CD14-positive monocyte (primary cell): ENCODE measurements around the gene GNB5. TPM values are rescaled to one million over a fixed set of nuclear protein-coding genes. Genes with fewer than 3 reads are reported as not detected.

Experiments
- DNase-seq, 3 donors: peaks; one replicate each; pipeline ENCODE4 v3.0.0-alpha.2; 2011 to 2022
- H2AFZ ChIP-seq: 2 replicates; pipeline ENCODE4 v1.6.0; 2012; ENCODE audit warnings: mild to moderate bottlenecking, low read depth, low read length, inconsistent platforms; ENCODE audit not compliant: insufficient read depth, poor library complexity, severe bottlenecking
- H3K27ac ChIP-seq, 2 donors: 1 replicate in 1 of 2; 2 replicates in 1 of 2; pipeline ENCODE4 v1.5.1; 2012 to 2013; ENCODE audit warnings: low read length in 2 of 2, control low read depth in 1 of 2, inconsistent platforms in 1 of 2, low read depth in 1 of 2, mild to moderate bottlenecking in 1 of 2
- H3K27me3 ChIP-seq, 2 donors: one replicate each; pipeline versions ENCODE4 v1.6.0 to v1.6.1; 2011 to 2013; ENCODE audit warnings: low read length in 2 of 2; ENCODE audit not compliant: control insufficient read depth in 2 of 2, insufficient read depth in 2 of 2
- H3K36me3 ChIP-seq, 2 donors: replicated peaks in 1 of 2; 1 replicate in 1 of 2; 2 replicates in 1 of 2; pipeline versions ENCODE4 v1.5.1 to v1.6.1; 2012 to 2013; ENCODE audit warnings: low read length in 2 of 2, control low read depth in 1 of 2, inconsistent platforms in 1 of 2, mild to moderate bottlenecking in 1 of 2; ENCODE audit not compliant: insufficient read depth in 2 of 2, control insufficient read depth in 1 of 2
- H3K4me1 ChIP-seq, 2 donors: 1 replicate in 1 of 2; 2 replicates in 1 of 2; pipeline versions ENCODE4 v1.5.1 to v1.6.1; 2012 to 2013; ENCODE audit warnings: low read length in 2 of 2, control low read depth in 1 of 2, inconsistent platforms in 1 of 2, mild to moderate bottlenecking in 1 of 2, moderate library complexity in 1 of 2; ENCODE audit not compliant: insufficient read depth in 2 of 2, control insufficient read depth in 1 of 2
- H3K4me2 ChIP-seq: replicated peaks from 2 replicates; pipeline ENCODE3; 2012; ENCODE audit warnings: low read length, moderate library complexity, mild to moderate bottlenecking; ENCODE audit not compliant: poor library complexity, severe bottlenecking; ENCODE audit errors: extremely low read depth
- H3K4me3 ChIP-seq, 3 experiments: fragments of 200-600 bp in 1 of 3; sonication (generic) in 1 of 3; replicated peaks in 1 of 3; 1 replicate in 2 of 3; 2 replicates in 1 of 3; pipeline ENCODE4 v1.5.1; 2011 to 2013; ENCODE audit warnings: low read length in 3 of 3, mild to moderate bottlenecking in 3 of 3, control low read depth in 2 of 3, low read depth in 2 of 3, inconsistent platforms in 1 of 3, moderate library complexity in 1 of 3
- H3K79me2 ChIP-seq: 2 replicates; pipeline ENCODE4 v1.6.0; 2012; ENCODE audit warnings: mild to moderate bottlenecking, control low read depth, inconsistent platforms, low read length, moderate library complexity; ENCODE audit not compliant: insufficient read depth
- H3K9ac ChIP-seq: 2 replicates; pipeline ENCODE4 v1.6.0; 2017; ENCODE audit warnings: low read length, mild to moderate bottlenecking; ENCODE audit not compliant: insufficient read depth, poor library complexity, severe bottlenecking
- H3K9me3 ChIP-seq, 2 donors: replicated peaks in 1 of 2; 1 replicate in 1 of 2; 2 replicates in 1 of 2; pipeline versions ENCODE4 v1.5.1 to v1.6.1; 2012 to 2013; ENCODE audit warnings: low read length in 2 of 2, control low read depth in 1 of 2; ENCODE audit not compliant: control insufficient read depth in 1 of 2, insufficient read depth in 1 of 2
- H4K20me1 ChIP-seq: 2 replicates; pipeline ENCODE4 v1.6.0; 2012; ENCODE audit warnings: mild to moderate bottlenecking, low read length, control low read depth, moderate library complexity; ENCODE audit not compliant: insufficient read depth
- H3K27ac Mint-ChIP-seq, 7 donors: one replicate each; pipeline ENCODE4 v1.8.0; 2020; ENCODE audit warnings: mild to moderate bottlenecking in 7 of 7, mixed read lengths in 7 of 7, moderate library complexity in 6 of 7, inconsistent platforms in 2 of 7
- H3K27me3 Mint-ChIP-seq, 3 donors: one replicate each; pipeline ENCODE4 v1.8.0; 2021 to 2022; ENCODE audit warnings: low read depth in 3 of 3, mild to moderate bottlenecking in 3 of 3, mixed read lengths in 3 of 3, moderate library complexity in 3 of 3, inconsistent platforms in 1 of 3
- H3K36me3 Mint-ChIP-seq, 2 donors: one replicate each; pipeline ENCODE4 v1.8.0; 2020; ENCODE audit warnings: mixed read lengths in 2 of 2, inconsistent platforms in 1 of 2, mild to moderate bottlenecking in 1 of 2
- H3K4me1 Mint-ChIP-seq: one replicate; pipeline ENCODE4 v1.8.0; 2020; ENCODE audit warnings: mild to moderate bottlenecking, mixed read lengths
- H3K4me3 Mint-ChIP-seq, 2 donors: one replicate each; pipeline ENCODE4 v1.8.0; 2020; ENCODE audit warnings: mild to moderate bottlenecking in 2 of 2, mixed read lengths in 2 of 2, moderate library complexity in 1 of 2
- H3K9me3 Mint-ChIP-seq, 7 donors: one replicate each; pipeline ENCODE4 v1.8.0; 2020 to 2022; ENCODE audit warnings: mixed read lengths in 7 of 7, mild to moderate bottlenecking in 6 of 7, moderate library complexity in 6 of 7, inconsistent platforms in 2 of 7
- CTCF ChIP-seq: fragments of 200-600 bp; IDR thresholded peaks from one replicate; pipeline ENCODE4 v1.8.0; 2022; ENCODE audit warnings: antibody characterized with exemption, mild to moderate bottlenecking
- WGBS: methylation state at CpG from one replicate; pipeline ENCODE4 v1.1.5; 2013; ENCODE audit warnings: missing lambda C conversion rate; ENCODE audit not compliant: insufficient coverage; 5-methylcytosine and 5-hydroxymethylcytosine counted together
- intact Hi-C, 2 donors: fragments of 100-400 bp; cut with micrococcal nuclease; formaldehyde crosslinking; loops; one replicate each; pipeline versions ENCODE4 v1.15.0 to v1.15.1; 2023
- polyA plus RNA-seq, 3 donors: library from polyadenylated mRNA; depleted of rRNA in 1 of 3; unstranded in 2 of 3; stranded (reverse) in 1 of 3; fragments of 300-500 nt in 2 of 3; fragments of >200 nt in 1 of 3; fragmentation: Illumina TruSeq in 2 of 3; gene quantifications; 1 replicate in 2 of 3; 2 replicates in 1 of 3; pipeline ENCODE4 v1.2.3, GENCODE V29; 2012 to 2021
- small RNA-seq: library from RNA; depleted of rRNA; stranded (forward); fragments of <200 nt; gene quantifications from one replicate; pipeline ENCODE3, GENCODE V24; 2012; ENCODE audit warnings: low read depth; ENCODE audit not compliant: insufficient read length

GNB5 gene
- polyA plus RNA-seq, 3 donors, result 3.1 to 5.4 (median 4.3) TPM

GRCh38 chr15:52066842-52067544, 124.2 kb downstream of the GNB5 start:
- no CpG with 5 or more reads among the region's 3 CpGs for WGBS
- Histone ChIP-seq H3K4me1 (no peaks in the 10 kb centered on the region), H3K79me2 (no peaks in the 10 kb centered on the region), H4K20me1 (no peaks in the 10 kb centered on the region), H2AFZ (no peak overlapping the region), H3K27ac (no peak overlapping the region), H3K9me3 (no peaks in the 10 kb centered on the region), H3K4me2 (no peak overlapping the region), H3K4me3 (no peak overlapping the region), H3K9ac (no peak overlapping the region), H3K36me3 (peaks cover 18 to 39% of the 10 kb centered on the region in 2 donors), H3K27me3 (no peaks in the 10 kb centered on the region)
- intact Hi-C loops, result no loop called here
- no peak for TF ChIP-seq CTCF
- H3K36me3 Mint-ChIP-seq, result peaks cover 35 to 42% of the 10 kb centered on the region in 2 donors
- no peak for DNase-seq
- peaks cover 7% of the 10 kb centered on the region for H3K4me1 Mint-ChIP-seq
- H3K27me3 Mint-ChIP-seq, result peaks cover 0 to 2% (median 0%) of the 10 kb centered on the region in 3 donors
- no peaks in the 10 kb centered on the region for H3K9me3 Mint-ChIP-seq
- H3K4me3 Mint-ChIP-seq, result no peak overlapping the region
- no peak overlapping the region for H3K27ac Mint-ChIP-seq

Small RNA genes lying within 50 kb of the gene (small RNA-seq; reads per million reads assigned to genes)
- gene RF00019, result not detected

Other genes starting within 250 kb of the GNB5 start
- 1 to 10 TPM; 1.4 to 9.3 (median 4.7) TPM for gene LEO1, start 219.6 kb downstream of the GNB5 start, polyA plus RNA-seq
- gene MAPK6, start 172.2 kb downstream of the GNB5 start, polyA plus RNA-seq, result 10 to 100 TPM in 2 of 3 donors, 1 to 10 TPM in 1; 8.6 to 11.0 (median 10.2) TPM
- not detected for gene BCL2L10, start 78.6 kb downstream of the GNB5 start, polyA plus RNA-seq
- gene MYO5C, start 104.4 kb upstream of the GNB5 start, polyA plus RNA-seq, result under 1 TPM in 1 of 3 donors, not detected in 2; 0.20 TPM